Liver (tissue), 9 donors: Measurements from ENCODE around the gene ZNF304. TPM values are rescaled to one million over a fixed set of nuclear protein-coding genes. Genes with fewer than 3 reads are reported as not detected.

Source experiments
- DNase-seq: peaks from one replicate; pipeline ENCODE4 v3.0.0-alpha.2; 2017; ENCODE audit warnings: low spot score
- H3K27ac ChIP-seq, 2 donors: one replicate each; pipeline ENCODE4 v1.7.0; 2013; ENCODE audit warnings: inconsistent platforms in 2 of 2, low read length in 2 of 2, control low read depth in 1 of 2, low read depth in 1 of 2, mild to moderate bottlenecking in 1 of 2
- H3K27me3 ChIP-seq, 4 donors: one replicate each; pipeline versions ENCODE4 v1.6.1 to v1.7.0; 2013; ENCODE audit warnings: low read length in 3 of 4, inconsistent platforms in 1 of 4, mild to moderate bottlenecking in 1 of 4, moderate library complexity in 1 of 4; ENCODE audit not compliant: control insufficient read depth in 4 of 4, insufficient read depth in 4 of 4
- H3K36me3 ChIP-seq, 4 donors: one replicate each; pipeline versions ENCODE4 v1.6.1 to v1.7.0; 2013; ENCODE audit warnings: low read length in 3 of 4, mild to moderate bottlenecking in 3 of 4, low read depth in 1 of 4, moderate library complexity in 1 of 4; ENCODE audit not compliant: control insufficient read depth in 4 of 4, insufficient read depth in 3 of 4
- H3K4me1 ChIP-seq, 4 donors: one replicate each; pipeline versions ENCODE4 v1.6.1 to v1.7.0; 2013; ENCODE audit warnings: low read length in 3 of 4, mild to moderate bottlenecking in 3 of 4, moderate library complexity in 1 of 4; ENCODE audit not compliant: control insufficient read depth in 4 of 4, insufficient read depth in 4 of 4
- H3K4me3 ChIP-seq, 3 donors: one replicate each; pipeline versions ENCODE4 v1.6.1 to v1.7.0; 2013; ENCODE audit warnings: low read length in 3 of 3, control low read depth in 1 of 3, low read depth in 1 of 3, mild to moderate bottlenecking in 1 of 3
- H3K9ac ChIP-seq, 2 donors: one replicate each; pipeline ENCODE4 v1.7.0; 2013; ENCODE audit warnings: low read length in 2 of 2, mild to moderate bottlenecking in 2 of 2, moderate library complexity in 2 of 2, control low read depth in 1 of 2, low read depth in 1 of 2
- H3K9me3 ChIP-seq, 4 donors: one replicate each; pipeline versions ENCODE4 v1.6.1 to v1.7.0; 2013; ENCODE audit warnings: low read length in 3 of 4; ENCODE audit not compliant: control insufficient read depth in 4 of 4
- CTCF ChIP-seq: fragments of 150-350 bp; IDR thresholded peaks from 2 replicates; pipeline ENCODE4 v1.5.1; 2017; ENCODE audit warnings: improper control_type of control experiment, low read depth, low read length; ENCODE audit not compliant: missing input control
- EGR1 ChIP-seq, 2 donors: IDR thresholded peaks; 2 replicates each; pipeline ENCODE4 v1.6.1; 2016 to 2018; ENCODE audit warnings: antibody characterized with exemption in 2 of 2, low read depth in 2 of 2
- FOXA1 ChIP-seq: IDR thresholded peaks from 2 replicates; pipeline ENCODE4 v1.6.1; 2016; ENCODE audit warnings: antibody characterized with exemption
- FOXA2 ChIP-seq: IDR thresholded peaks from 2 replicates; pipeline ENCODE4 v1.6.1; 2016; ENCODE audit warnings: antibody characterized with exemption
- GABPA ChIP-seq, 2 donors: IDR thresholded peaks in 1 of 2; conservative IDR thresholded peaks in 1 of 2; 2 replicates each; pipeline ENCODE4 v1.6.1; 2016; ENCODE audit warnings: antibody characterized with exemption in 2 of 2, mild to moderate bottlenecking in 1 of 2, moderate library complexity in 1 of 2
- HNF4A ChIP-seq, 2 donors: conservative IDR thresholded peaks; 2 replicates each; pipeline ENCODE4 v1.6.1; 2016; ENCODE audit warnings: antibody characterized with exemption in 2 of 2, mild to moderate bottlenecking in 2 of 2
- HNF4G ChIP-seq: IDR thresholded peaks from 2 replicates; pipeline ENCODE4 v1.6.1; 2016; ENCODE audit warnings: antibody characterized with exemption
- JUND ChIP-seq, 2 donors: IDR thresholded peaks; 2 replicates each; pipeline ENCODE4 v1.6.1; 2016; ENCODE audit warnings: antibody characterized with exemption in 2 of 2
- MAX ChIP-seq: IDR thresholded peaks from 2 replicates; pipeline ENCODE4 v1.6.1; 2016; ENCODE audit warnings: antibody characterized with exemption
- NR2F2 ChIP-seq: IDR thresholded peaks from 2 replicates; pipeline ENCODE4 v1.6.1; 2016; ENCODE audit warnings: antibody characterized with exemption
- RAD21 ChIP-seq, 2 donors: IDR thresholded peaks; 2 replicates each; pipeline ENCODE4 v1.6.1; 2016; ENCODE audit warnings: antibody characterized with exemption in 2 of 2, mild to moderate bottlenecking in 2 of 2
- RXRA ChIP-seq, 2 donors: IDR thresholded peaks; 2 replicates each; pipeline ENCODE4 v1.6.1; 2017 to 2018; ENCODE audit warnings: antibody characterized with exemption in 2 of 2, mild to moderate bottlenecking in 1 of 2
- TAF1 ChIP-seq: conservative IDR thresholded peaks from 2 replicates; pipeline ENCODE4 v1.6.1; 2016; ENCODE audit warnings: antibody characterized with exemption, mild to moderate bottlenecking
- YY1 ChIP-seq: IDR thresholded peaks from 2 replicates; pipeline ENCODE4 v1.6.1; 2016; ENCODE audit warnings: antibody characterized with exemption, mild to moderate bottlenecking
- WGBS: extraction: QIAGEN DNeasy Blood & Tissue Kit; methylation state at CpG from one replicate; pipeline ENCODE4 v1.1.7; 2013; 5-methylcytosine and 5-hydroxymethylcytosine counted together
- polyA plus RNA-seq, 2 donors: library from polyadenylated mRNA; stranded (reverse) in 1 of 2; unstranded in 1 of 2; fragments of 200-250 nt in 1 of 2; fragments of >200 nt in 1 of 2; fragmentation: Nextera tagmentation in 1 of 2; extraction: Ambion mirVana in 1 of 2; gene quantifications; one replicate each; pipeline versions ENCODE4 v1.2.1 to v1.2.3, GENCODE V29; 2013 to 2015
- total RNA-seq, 2 donors: library from RNA; depleted of rRNA; stranded (reverse); fragments of >200 nt; gene quantifications; one replicate each; pipeline ENCODE4 v1.2.3, GENCODE V29; 2014
- TF ChIP-seq, protein P1 (sequence below): IDR thresholded peaks from 2 replicates; pipeline ENCODE4 v1.6.1; 2016; ENCODE audit warnings: antibody characterized with exemption, mild to moderate bottlenecking
- TF ChIP-seq, protein P2 (sequence below): IDR thresholded peaks from 2 replicates; pipeline ENCODE4 v1.6.1; 2016; ENCODE audit warnings: antibody characterized with exemption
- donor health status: healthy.
- donor health status: healthy.
- donor health status: healthy.
- donor health status: healthy.
- donor health status: healthy.

Gene ZNF304
- total and polyA plus RNA-seq, 4 donors = 0.90 to 5.6 (median 2.3) TPM

DNA sequence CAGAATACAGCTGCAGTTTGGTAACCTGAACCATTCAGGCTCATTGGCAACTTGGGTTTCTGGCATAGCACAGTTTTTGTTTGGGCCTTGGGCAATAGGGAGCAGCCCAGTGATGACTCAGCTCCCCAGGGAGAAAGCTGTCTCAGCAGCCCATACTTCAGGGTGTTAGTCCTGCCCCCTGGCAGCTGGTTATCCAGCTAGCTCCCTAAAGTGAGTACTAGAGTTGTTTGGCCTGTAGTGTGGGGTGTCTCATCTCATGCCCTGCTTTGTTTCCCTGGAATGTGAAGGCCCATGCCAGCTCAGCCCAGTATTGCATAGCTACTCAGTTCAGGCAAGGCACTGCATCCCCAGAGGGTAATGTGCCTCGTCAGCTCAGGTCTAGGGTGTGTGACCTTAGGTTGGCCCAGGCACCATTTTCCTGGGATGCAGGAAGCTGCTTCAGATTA lies 49.0 kb upstream of the ZNF304 start:
- H3K36me3 ChIP-seq = peaks cover 7 to 33% (median 21%) of the 10 kb centered on the region in 4 donors
- H3K9ac ChIP-seq = no peak overlapping the region
- peak overlapping the region in 1 of 3 donors; percentile 30 for H3K4me3 ChIP-seq
- H3K27me3 ChIP-seq = no peaks in the 10 kb centered on the region
- WGBS = 90% methylated on average over 1 of the region's 1 CpG
- DNase-seq = no peak
- peaks cover 0 to 4% (median 2%) of the 10 kb centered on the region in 4 donors for H3K9me3 ChIP-seq
- no peak overlapping the region for H3K27ac ChIP-seq
- H3K4me1 ChIP-seq = no peaks in the 10 kb centered on the region
- TF ChIP-seq, protein P1, sequence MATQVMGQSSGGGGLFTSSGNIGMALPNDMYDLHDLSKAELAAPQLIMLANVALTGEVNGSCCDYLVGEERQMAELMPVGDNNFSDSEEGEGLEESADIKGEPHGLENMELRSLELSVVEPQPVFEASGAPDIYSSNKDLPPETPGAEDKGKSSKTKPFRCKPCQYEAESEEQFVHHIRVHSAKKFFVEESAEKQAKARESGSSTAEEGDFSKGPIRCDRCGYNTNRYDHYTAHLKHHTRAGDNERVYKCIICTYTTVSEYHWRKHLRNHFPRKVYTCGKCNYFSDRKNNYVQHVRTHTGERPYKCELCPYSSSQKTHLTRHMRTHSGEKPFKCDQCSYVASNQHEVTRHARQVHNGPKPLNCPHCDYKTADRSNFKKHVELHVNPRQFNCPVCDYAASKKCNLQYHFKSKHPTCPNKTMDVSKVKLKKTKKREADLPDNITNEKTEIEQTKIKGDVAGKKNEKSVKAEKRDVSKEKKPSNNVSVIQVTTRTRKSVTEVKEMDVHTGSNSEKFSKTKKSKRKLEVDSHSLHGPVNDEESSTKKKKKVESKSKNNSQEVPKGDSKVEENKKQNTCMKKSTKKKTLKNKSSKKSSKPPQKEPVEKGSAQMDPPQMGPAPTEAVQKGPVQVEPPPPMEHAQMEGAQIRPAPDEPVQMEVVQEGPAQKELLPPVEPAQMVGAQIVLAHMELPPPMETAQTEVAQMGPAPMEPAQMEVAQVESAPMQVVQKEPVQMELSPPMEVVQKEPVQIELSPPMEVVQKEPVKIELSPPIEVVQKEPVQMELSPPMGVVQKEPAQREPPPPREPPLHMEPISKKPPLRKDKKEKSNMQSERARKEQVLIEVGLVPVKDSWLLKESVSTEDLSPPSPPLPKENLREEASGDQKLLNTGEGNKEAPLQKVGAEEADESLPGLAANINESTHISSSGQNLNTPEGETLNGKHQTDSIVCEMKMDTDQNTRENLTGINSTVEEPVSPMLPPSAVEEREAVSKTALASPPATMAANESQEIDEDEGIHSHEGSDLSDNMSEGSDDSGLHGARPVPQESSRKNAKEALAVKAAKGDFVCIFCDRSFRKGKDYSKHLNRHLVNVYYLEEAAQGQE = no peak
- TF ChIP-seq HNF4A (conservative IDR thresholded peaks at IDR 0.05) = no peak
- TF ChIP-seq EGR1 (IDR thresholded peaks at IDR 0.05; ENCODE audit: low read depth in 2 of 2) = no peak
- TF ChIP-seq YY1 = no peak
- TF ChIP-seq RXRA (IDR thresholded peaks at IDR 0.05) = no peak
- TF ChIP-seq, protein P2, sequence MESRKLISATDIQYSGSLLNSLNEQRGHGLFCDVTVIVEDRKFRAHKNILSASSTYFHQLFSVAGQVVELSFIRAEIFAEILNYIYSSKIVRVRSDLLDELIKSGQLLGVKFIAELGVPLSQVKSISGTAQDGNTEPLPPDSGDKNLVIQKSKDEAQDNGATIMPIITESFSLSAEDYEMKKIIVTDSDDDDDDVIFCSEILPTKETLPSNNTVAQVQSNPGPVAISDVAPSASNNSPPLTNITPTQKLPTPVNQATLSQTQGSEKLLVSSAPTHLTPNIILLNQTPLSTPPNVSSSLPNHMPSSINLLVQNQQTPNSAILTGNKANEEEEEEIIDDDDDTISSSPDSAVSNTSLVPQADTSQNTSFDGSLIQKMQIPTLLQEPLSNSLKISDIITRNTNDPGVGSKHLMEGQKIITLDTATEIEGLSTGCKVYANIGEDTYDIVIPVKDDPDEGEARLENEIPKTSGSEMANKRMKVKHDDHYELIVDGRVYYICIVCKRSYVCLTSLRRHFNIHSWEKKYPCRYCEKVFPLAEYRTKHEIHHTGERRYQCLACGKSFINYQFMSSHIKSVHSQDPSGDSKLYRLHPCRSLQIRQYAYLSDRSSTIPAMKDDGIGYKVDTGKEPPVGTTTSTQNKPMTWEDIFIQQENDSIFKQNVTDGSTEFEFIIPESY = no peak
- no peak for TF ChIP-seq GABPA (IDR thresholded peaks at IDR 0.05 in 1 of 2, conservative IDR thresholded peaks at IDR 0.05 in 1 of 2)
- TF ChIP-seq FOXA2 = no peak
- no peak for TF ChIP-seq CTCF
- TF ChIP-seq NR2F2 = no peak
- TF ChIP-seq FOXA1 = no peak
- no peak for TF ChIP-seq JUND (IDR thresholded peaks at IDR 0.05)
- no peak for TF ChIP-seq MAX
- TF ChIP-seq TAF1 = no peak
- no peak for TF ChIP-seq HNF4G

GRCh38 chr19:57302727-57303401 lies 48.2 kb upstream of the ZNF304 start:
- no peak overlapping the region for H3K9ac ChIP-seq
- H3K36me3 ChIP-seq = peaks cover 7 to 33% (median 19%) of the 10 kb centered on the region in 4 donors
- no peaks in the 10 kb centered on the region for H3K27me3 ChIP-seq
- TF ChIP-seq, protein P1 = no peak
- TF ChIP-seq RXRA (IDR thresholded peaks at IDR 0.05) (no peak), GABPA (IDR thresholded peaks at IDR 0.05 in 1 of 2, conservative IDR thresholded peaks at IDR 0.05 in 1 of 2) (no peak), EGR1 (IDR thresholded peaks at IDR 0.05; ENCODE audit: low read depth in 2 of 2) (no peak), RAD21 (IDR thresholded peaks at IDR 0.05) (no peak), MAX (no peak)
- TF ChIP-seq, protein P2 = no peak
- no peaks in the 10 kb centered on the region for H3K4me1 ChIP-seq
- H3K27ac ChIP-seq = no peak overlapping the region
- H3K9me3 ChIP-seq = peaks cover 0 to 4% (median 2%) of the 10 kb centered on the region in 4 donors
- no peak overlapping the region for H3K4me3 ChIP-seq
- 95% methylated on average over 7 of the region's 7 CpGs for WGBS
- no peak for DNase-seq
